Tongue (tissue), 2 donors: ENCODE measurements around the gene VIL1. TPM values are rescaled to one million over a fixed set of nuclear protein-coding genes. Genes with fewer than 3 reads are reported as not detected.
A peak's percentile ranks its signal among the peaks of the same experiment; 100 is the strongest.

ENCODE experiments used
- small RNA-seq: library from RNA; depleted of rRNA; stranded (forward); fragments of <200 nt; gene quantifications from one replicate; pipeline ENCODE3, GENCODE V24; 2014; ENCODE audit warnings: low replicate concordance
- total RNA-seq: library from RNA; depleted of rRNA; stranded (reverse); fragments of >200 nt; gene quantifications from one replicate; pipeline ENCODE4 v1.2.3, GENCODE V29; 2014

VIL1 gene
- total RNA-seq, 1 donor from 2014 or later = not detected

Small RNA genes within 50 kb of the gene (small RNA-seq; reads per million reads assigned to genes)
- 3,774 reads per million, percentile 99 among the genes with 10 or more reads in this experiment for gene MIR26B

Other genes starting within 250 kb of the VIL1 start
- 213 TPM for gene ARPC2, start 201.9 kb upstream of the VIL1 start, total RNA-seq
- gene GPBAR1, start 158.1 kb upstream of the VIL1 start, total RNA-seq = 0.92 TPM
- gene AAMP, start 149.0 kb upstream of the VIL1 start, total RNA-seq = 203 TPM
- gene PNKD, start 148.6 kb upstream of the VIL1 start, total RNA-seq = 32.9 TPM
- 152 TPM for gene TMBIM1, start 126.6 kb upstream of the VIL1 start, total RNA-seq
- gene CATIP, start 62.3 kb upstream of the VIL1 start, total RNA-seq = not detected
- 6.8 TPM for gene SLC11A1, start 36.9 kb upstream of the VIL1 start, total RNA-seq
- 77.8 TPM for gene CTDSP1, start 19.3 kb upstream of the VIL1 start, total RNA-seq
- gene USP37, start 149.2 kb downstream of the VIL1 start, total RNA-seq = 30.8 TPM
- 38.2 TPM for gene CNOT9, start 149.7 kb downstream of the VIL1 start, total RNA-seq
- gene PLCD4, start 188.8 kb downstream of the VIL1 start, total RNA-seq = 31.0 TPM
- 14.3 TPM for gene ZNF142, start 240.5 kb downstream of the VIL1 start, total RNA-seq
- gene BCS1L, start 240.6 kb downstream of the VIL1 start, total RNA-seq = 26.2 TPM